Breast epithelium (tissue), 4 donors: ENCODE results near the gene EBI3. TPM values are rescaled to one million over a fixed set of nuclear protein-coding genes. Genes with fewer than 3 reads are reported as not detected.

Source experiments
- DNase-seq, 2 donors: peaks; one replicate each; pipeline ENCODE4 v3.0.0-alpha.2; 2019; ENCODE audit warnings: low spot score in 2 of 2
- H3K27ac ChIP-seq, 2 donors: fragments of 200-600 bp; sonication (generic) in 1 of 2; one replicate each; pipeline ENCODE4 v1.5.1; 2016 to 2019; ENCODE audit warnings: mild to moderate bottlenecking in 1 of 2
- H3K27me3 ChIP-seq, 2 donors: fragments of 200-600 bp; sonication (generic) in 1 of 2; one replicate each; pipeline versions ENCODE4 v1.5.1 to v1.6.0; 2017 to 2019; ENCODE audit warnings: control low read depth in 1 of 2, mild to moderate bottlenecking in 1 of 2
- H3K36me3 ChIP-seq: fragments of 200-600 bp; one replicate; pipeline ENCODE4 v1.5.1; 2019
- H3K4me1 ChIP-seq, 2 donors: fragments of 200-600 bp; sonication (generic); one replicate each; pipeline ENCODE4 v1.5.1; 2016 to 2019; ENCODE audit warnings: control low read depth in 1 of 2
- H3K4me3 ChIP-seq, 3 donors: fragments of 200-600 bp; sonication (generic); 1 replicate in 2 of 3; 2 replicates in 1 of 3; pipeline ENCODE4 v1.5.1; 2016 to 2019; ENCODE audit warnings: mild to moderate bottlenecking in 3 of 3, moderate library complexity in 2 of 3
- H3K9me3 ChIP-seq, 2 donors: fragments of 200-600 bp; sonication (generic) in 1 of 2; one replicate each; pipeline ENCODE4 v1.5.1; 2016 to 2019; ENCODE audit warnings: control low read depth in 1 of 2
- CTCF ChIP-seq, 3 donors: fragments of 450-650 bp; IDR thresholded peaks; one replicate each; pipeline ENCODE4 v1.5.1; 2016 to 2017; ENCODE audit warnings: antibody characterized with exemption in 3 of 3, mild to moderate bottlenecking in 3 of 3, moderate library complexity in 3 of 3
- POLR2A ChIP-seq: fragments of 450-650 bp; IDR thresholded peaks from one replicate; pipeline ENCODE4 v1.6.1; 2016; ENCODE audit warnings: antibody characterized with exemption, mild to moderate bottlenecking, moderate library complexity
- POLR2AphosphoS5 ChIP-seq, 3 donors: sonication (generic); formaldehyde crosslinking; IDR thresholded peaks; one replicate each; pipeline ENCODE4 v1.6.1; 2017; ENCODE audit warnings: antibody characterized with exemption in 3 of 3
- intact Hi-C: fragments of 100-400 bp; cut with DNase I; formaldehyde crosslinking; loops from one replicate; pipeline ENCODE4 v1.15.1; 2023; ENCODE audit warnings: low total_unique reads
- total RNA-seq, 3 donors: library from RNA; depleted of rRNA; stranded (reverse); fragments of >200 nt; gene quantifications; one replicate each; pipeline ENCODE4 v1.1.0, GENCODE V29; 2016

The EBI3 gene
- total RNA-seq, 3 donors from 2014 or later: 0.66 to 12.6 (median 8.2) TPM

- H3K27ac ChIP-seq: no peak overlapping the region
- H3K9me3 ChIP-seq: no peaks in the 10 kb centered on the region
- no peak for DNase-seq
- no peaks in the 10 kb centered on the region for H3K4me1 ChIP-seq
- H3K27me3 ChIP-seq: peaks cover 6 to 51% of the 10 kb centered on the region in 2 donors
- no peaks in the 10 kb centered on the region for H3K36me3 ChIP-seq
- TF ChIP-seq POLR2AphosphoS5 (IDR thresholded peaks at IDR 0.05): no peak
- no peak for TF ChIP-seq CTCF (IDR thresholded peaks at IDR 0.05)
- no peak for TF ChIP-seq POLR2A
- intact Hi-C loops: no loop called here
- H3K4me3 ChIP-seq: no peak overlapping the region
Observed at GRCh38 chr19:4198467-4199126, 30.7 kb upstream of the EBI3 start.

- Histone ChIP-seq H3K4me3 (no peak overlapping the region), H3K36me3 (no peaks in the 10 kb centered on the region), H3K27me3 (peaks cover 6 to 45% of the 10 kb centered on the region in 2 donors), H3K9me3 (no peaks in the 10 kb centered on the region), H3K4me1 (no peaks in the 10 kb centered on the region), H3K27ac (no peak overlapping the region)
- intact Hi-C loops: no loop called here
- no peak for TF ChIP-seq CTCF (IDR thresholded peaks at IDR 0.05)
- no peak for TF ChIP-seq POLR2AphosphoS5 (IDR thresholded peaks at IDR 0.05)
- TF ChIP-seq POLR2A: no peak
- no peak for DNase-seq
Observed at GRCh38 chr19:4199699-4200293, 29.5 kb upstream of the EBI3 start.

GRCh38 chr19:4200940-4201542 is 28.3 kb upstream of the EBI3 start:
- no peak for TF ChIP-seq POLR2AphosphoS5 (IDR thresholded peaks at IDR 0.05)
- no peak for TF ChIP-seq POLR2A
- TF ChIP-seq CTCF (IDR thresholded peaks at IDR 0.05): no peak
- no peaks in the 10 kb centered on the region for H3K9me3 ChIP-seq
- no peaks in the 10 kb centered on the region for H3K4me1 ChIP-seq
- peaks cover 6 to 39% of the 10 kb centered on the region in 2 donors for H3K27me3 ChIP-seq
- no peak for DNase-seq
- intact Hi-C loops: no loop called here
- no peak overlapping the region for H3K27ac ChIP-seq
- H3K36me3 ChIP-seq: no peaks in the 10 kb centered on the region
- no peak overlapping the region for H3K4me3 ChIP-seq

- TF ChIP-seq POLR2A: no peak
- no peak for TF ChIP-seq CTCF (IDR thresholded peaks at IDR 0.05)
- TF ChIP-seq POLR2AphosphoS5 (IDR thresholded peaks at IDR 0.05): no peak
Observed at GRCh38 chr19:4201798-4202197, 27.5 kb upstream of the EBI3 start.

GRCh38 chr19:4206818-4207484 is 22.4 kb upstream of the EBI3 start:
- Histone ChIP-seq H3K9me3 (no peaks in the 10 kb centered on the region), H3K4me3 (no peak overlapping the region), H3K4me1 (no peaks in the 10 kb centered on the region), H3K27me3 (no peaks in the 10 kb centered on the region), H3K27ac (no peak overlapping the region), H3K36me3 (no peaks in the 10 kb centered on the region)
- no peak for DNase-seq
- intact Hi-C loops: no loop called here
- no peak for TF ChIP-seq CTCF (IDR thresholded peaks at IDR 0.05)
- TF ChIP-seq POLR2A: no peak
- no peak for TF ChIP-seq POLR2AphosphoS5 (IDR thresholded peaks at IDR 0.05)

More at GRCh38 chr19:4201798-4202197, 27.5 kb upstream of the EBI3 start:
- Histone ChIP-seq H3K4me1 (no peaks in the 10 kb centered on the region), H3K36me3 (no peaks in the 10 kb centered on the region), H3K9me3 (no peaks in the 10 kb centered on the region), H3K4me3 (no peak overlapping the region), H3K27ac (no peak overlapping the region), H3K27me3 (peaks cover 6 to 32% of the 10 kb centered on the region in 2 donors)
- intact Hi-C loops: no loop called here
- DNase-seq: no peak
